DMS 273 (cell line): ENCODE measurements around the gene CCDC80.
"Not testable (repeated sequence)": the region's sequence is repeated elsewhere in the genome, so short reads cannot be mapped to it uniquely, and the experiment has no call there.

Source experiments
- DNase-seq: peaks from one replicate; lab custom pipeline; 2025; ENCODE audit not compliant: unreplicated experiment; lab: John Stamatoyannopoulos, UW

The CCDC80 gene

GRCh38 chr3:112667599-112667998 lies 26.7 kb upstream of the CCDC80 start:
- no peak for DNase-seq

GRCh38 chr3:112665009-112665408 lies 24.1 kb upstream of the CCDC80 start:
- DNase-seq, result not testable (repeated sequence)

- DNase-seq, result no peak
Observed at GRCh38 chr3:112656043-112656442, 15.1 kb upstream of the CCDC80 start.

- DNase-seq, result peak; percentile 29
Observed at GRCh38 chr3:112654979-112655378, 14.0 kb upstream of the CCDC80 start.

- no peak for DNase-seq
Observed at GRCh38 chr3:112654492-112654891, 13.5 kb upstream of the CCDC80 start.

- DNase-seq, result no peak
Observed at GRCh38 chr3:112653881-112654300, 12.9 kb upstream of the CCDC80 start.

GRCh38 chr3:112653209-112653871 lies 12.4 kb upstream of the CCDC80 start:
- DNase-seq, result no peak

GRCh38 chr3:112651516-112651915 lies 10.6 kb upstream of the CCDC80 start:
- no peak for DNase-seq

- no peak for DNase-seq
Observed at GRCh38 chr3:112651071-112651470, 10.1 kb upstream of the CCDC80 start.

GRCh38 chr3:112650482-112650881 lies 9.5 kb upstream of the CCDC80 start:
- no peak for DNase-seq

GRCh38 chr3:112649478-112649735 lies 8.5 kb upstream of the CCDC80 start:
- no peak for DNase-seq

GRCh38 chr3:112647122-112647521 lies 6.2 kb upstream of the CCDC80 start:
- no peak for DNase-seq

- no peak for DNase-seq
Observed at GRCh38 chr3:112646623-112647022, 5.7 kb upstream of the CCDC80 start.

- no peak for DNase-seq
Observed at GRCh38 chr3:112644453-112644852, 3.5 kb upstream of the CCDC80 start.

GRCh38 chr3:112643621-112644240 lies 2.8 kb upstream of the CCDC80 start:
- DNase-seq, result no peak

GRCh38 chr3:112642912-112643506 lies 2.1 kb upstream of the CCDC80 start:
- peak; percentile 94 for DNase-seq

- peak; percentile 58 for DNase-seq
Observed at GRCh38 chr3:112640276-112640929, 540 bp downstream of the CCDC80 start.

- DNase-seq, result no peak
Observed at GRCh38 chr3:112639455-112640225, 1.3 kb downstream of the CCDC80 start.

GRCh38 chr3:112638327-112639020 lies 2.5 kb downstream of the CCDC80 start:
- no peak for DNase-seq

- no peak for DNase-seq
Observed at GRCh38 chr3:112637700-112638099, 3.2 kb downstream of the CCDC80 start.

GRCh38 chr3:112635674-112636073 lies 5.3 kb downstream of the CCDC80 start:
- peak; percentile 28 for DNase-seq
